NCI-H1694 treated with DMSO at 0.1 percent for 48 hours (cell line): ENCODE results near the gene KNDC1.
"Not testable (repeated sequence)": the region's sequence is repeated elsewhere in the genome, so short reads cannot be mapped to it uniquely, and the experiment has no call there.

Experiments
- DNase-seq: peaks from one replicate; lab custom pipeline; 2025; lab: John Stamatoyannopoulos, UW

The KNDC1 gene

GRCh38 chr10:133259602-133259989 is 99.6 kb downstream of the KNDC1 start:
- DNase-seq, result no peak

- DNase-seq, result no peak
Observed at GRCh38 chr10:133260895-133261725, 101.1 kb downstream of the KNDC1 start.

GRCh38 chr10:133261726-133262325 is 101.8 kb downstream of the KNDC1 start:
- DNase-seq, result no peak

GRCh38 chr10:133262696-133263095 is 102.7 kb downstream of the KNDC1 start:
- DNase-seq, result no peak

- DNase-seq, result no peak
Observed at GRCh38 chr10:133263674-133264073, 103.7 kb downstream of the KNDC1 start.

- DNase-seq, result no peak
Observed at GRCh38 chr10:133264461-133264860, 104.4 kb downstream of the KNDC1 start.

GRCh38 chr10:133265052-133265451 is 105.0 kb downstream of the KNDC1 start:
- DNase-seq, result not testable (repeated sequence)

- no peak for DNase-seq
Observed at GRCh38 chr10:133266056-133266795, 106.2 kb downstream of the KNDC1 start.

GRCh38 chr10:133267293-133267692 is 107.3 kb downstream of the KNDC1 start:
- DNase-seq, result no peak

- no peak for DNase-seq
Observed at GRCh38 chr10:133267829-133268228, 107.8 kb downstream of the KNDC1 start.

GRCh38 chr10:133268532-133268931 is 108.5 kb downstream of the KNDC1 start:
- no peak for DNase-seq

GRCh38 chr10:133269367-133269766 is 109.3 kb downstream of the KNDC1 start:
- no peak for DNase-seq

GRCh38 chr10:133270204-133270603 is 110.2 kb downstream of the KNDC1 start:
- DNase-seq, result no peak

- DNase-seq, result no peak
Observed at GRCh38 chr10:133270773-133271297, 110.8 kb downstream of the KNDC1 start.

GRCh38 chr10:133271521-133272300 is 111.7 kb downstream of the KNDC1 start:
- DNase-seq, result no peak

- DNase-seq, result no peak
Observed at GRCh38 chr10:133272301-133272963, 112.4 kb downstream of the KNDC1 start.

GRCh38 chr10:133272964-133273420 is 113.0 kb downstream of the KNDC1 start:
- DNase-seq, result no peak

GRCh38 chr10:133273534-133274143 is 113.6 kb downstream of the KNDC1 start:
- no peak for DNase-seq

GRCh38 chr10:133274751-133275683 is 115.0 kb downstream of the KNDC1 start:
- DNase-seq, result no peak

- DNase-seq, result no peak
Observed at GRCh38 chr10:133275684-133276092, 115.7 kb downstream of the KNDC1 start.
